HCT116 (cell line): Measurements from ENCODE around the gene PPP1R1A.

Experiments used
- EZH2 ChIP-seq: fragments of 200-600 bp; sonication (generic); IDR thresholded peaks from 2 replicates; pipeline ENCODE4 v1.6.1; 2017; ENCODE audit warnings: antibody characterized with exemption, mixed run types
- POLR2A ChIP-seq: IDR thresholded peaks from 2 replicates; pipeline ENCODE4 v1.7.0; 2011; ENCODE audit warnings: borderline replicate concordance; ENCODE audit not compliant: insufficient read depth, insufficient read length; ENCODE audit errors: extremely low read depth
- YY1 ChIP-seq: IDR thresholded peaks from 2 replicates; pipeline ENCODE4 v1.6.1; 2011; ENCODE audit warnings: low read length, low read depth, moderate library complexity, mild to moderate bottlenecking; ENCODE audit not compliant: insufficient replicate concordance; ENCODE audit errors: extremely low read depth
- TF ChIP-seq, protein P1 (sequence below), 3 experiments: fragments of 200-600 bp in 1 of 3; sonication (generic) in 1 of 3; IDR thresholded peaks in 2 of 3; conservative IDR thresholded peaks in 1 of 3; 2 replicates each; pipeline ENCODE4 v1.5.1; 2012 to 2017; ENCODE audit warnings: low read depth in 2 of 3, low read length in 2 of 3, antibody characterized with exemption in 1 of 3, borderline replicate concordance in 1 of 3, control low read depth in 1 of 3, mild to moderate bottlenecking in 1 of 3, mixed read lengths in 1 of 3, mixed run types in 1 of 3, moderate library complexity in 1 of 3; ENCODE audit not compliant: insufficient read depth in 1 of 3

DNA sequence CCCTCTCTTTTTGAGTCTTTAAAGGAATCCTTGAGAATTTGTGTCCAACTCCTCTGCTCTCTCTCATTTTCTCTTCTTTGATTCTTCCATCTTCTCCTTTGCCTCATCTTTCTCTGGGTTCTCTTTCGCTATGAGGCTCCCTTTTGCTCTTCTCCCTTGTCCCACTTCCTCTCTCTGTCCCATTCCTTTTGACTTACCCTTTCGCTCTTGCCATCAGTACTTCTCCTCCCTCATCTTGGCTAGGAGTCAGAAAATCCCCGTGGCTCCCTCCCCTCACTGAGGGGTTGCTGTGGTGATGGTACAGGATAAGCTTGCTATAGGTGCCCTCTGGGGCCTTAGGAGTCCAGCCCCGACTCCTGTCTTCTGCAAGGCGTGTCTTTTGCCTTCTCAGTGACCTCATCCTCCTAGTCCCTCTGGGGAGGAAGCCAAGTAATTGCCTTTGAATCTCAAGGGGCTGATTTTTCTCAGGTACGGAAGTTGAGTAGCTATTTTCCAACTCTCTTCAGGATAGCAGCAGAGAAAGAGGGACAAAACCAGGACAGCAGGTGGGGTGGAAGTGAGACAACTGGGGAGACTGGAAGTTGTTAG is 32.7 kb downstream of the PPP1R1A start:
- TF ChIP-seq, protein P1, sequence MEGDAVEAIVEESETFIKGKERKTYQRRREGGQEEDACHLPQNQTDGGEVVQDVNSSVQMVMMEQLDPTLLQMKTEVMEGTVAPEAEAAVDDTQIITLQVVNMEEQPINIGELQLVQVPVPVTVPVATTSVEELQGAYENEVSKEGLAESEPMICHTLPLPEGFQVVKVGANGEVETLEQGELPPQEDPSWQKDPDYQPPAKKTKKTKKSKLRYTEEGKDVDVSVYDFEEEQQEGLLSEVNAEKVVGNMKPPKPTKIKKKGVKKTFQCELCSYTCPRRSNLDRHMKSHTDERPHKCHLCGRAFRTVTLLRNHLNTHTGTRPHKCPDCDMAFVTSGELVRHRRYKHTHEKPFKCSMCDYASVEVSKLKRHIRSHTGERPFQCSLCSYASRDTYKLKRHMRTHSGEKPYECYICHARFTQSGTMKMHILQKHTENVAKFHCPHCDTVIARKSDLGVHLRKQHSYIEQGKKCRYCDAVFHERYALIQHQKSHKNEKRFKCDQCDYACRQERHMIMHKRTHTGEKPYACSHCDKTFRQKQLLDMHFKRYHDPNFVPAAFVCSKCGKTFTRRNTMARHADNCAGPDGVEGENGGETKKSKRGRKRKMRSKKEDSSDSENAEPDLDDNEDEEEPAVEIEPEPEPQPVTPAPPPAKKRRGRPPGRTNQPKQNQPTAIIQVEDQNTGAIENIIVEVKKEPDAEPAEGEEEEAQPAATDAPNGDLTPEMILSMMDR (IDR thresholded peaks at IDR 0.05 in 2 of 3, conservative IDR thresholded peaks at IDR 0.05 in 1 of 3; ENCODE audit: borderline replicate concordance in 1 of 3, insufficient read depth in 1 of 3, low read depth in 2 of 3, low read length in 2 of 3), result no peak
- TF ChIP-seq YY1 (no peak), EZH2 (no peak), POLR2A (no peak)
